ENCODE data around the gene LARGE1. TPM values are rescaled to one million over a fixed set of nuclear protein-coding genes. Genes with fewer than 3 reads are reported as not detected.

The LARGE1 gene
- total RNA-seq, 1 experiment from 2014 or later = 23.5 TPM

DNA sequence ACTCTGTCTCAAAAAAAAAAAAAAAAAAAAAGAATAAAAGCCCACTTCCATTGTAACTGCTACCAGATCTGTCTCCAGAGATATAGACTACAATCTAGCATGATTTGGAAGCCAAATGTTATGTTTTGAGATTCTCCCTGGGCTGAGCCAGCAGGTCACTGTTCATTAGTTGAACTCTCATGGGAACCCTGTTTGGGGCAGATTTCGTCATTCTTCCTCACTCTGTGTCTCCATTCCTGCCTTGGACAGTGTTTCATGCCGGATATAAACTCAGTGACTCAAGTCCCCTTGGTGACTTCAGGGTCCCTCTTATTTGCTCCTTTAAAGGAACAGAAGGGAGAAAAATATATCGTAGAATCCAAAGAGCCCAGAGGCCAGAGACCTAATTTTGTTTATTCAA, 378.1 kb downstream of the LARGE1 start:
- Histone ChIP-seq H3K4me1 (no peaks in the 10 kb centered on the region), H3K27ac (no peak overlapping the region), H3K36me3 (no peaks in the 10 kb centered on the region), H3K9me3 (replicated peaks) (no peaks in the 10 kb centered on the region), H3K4me3 (no peak overlapping the region), H3K27me3 (no peaks in the 10 kb centered on the region)
- no peak for DNase-seq

DNA sequence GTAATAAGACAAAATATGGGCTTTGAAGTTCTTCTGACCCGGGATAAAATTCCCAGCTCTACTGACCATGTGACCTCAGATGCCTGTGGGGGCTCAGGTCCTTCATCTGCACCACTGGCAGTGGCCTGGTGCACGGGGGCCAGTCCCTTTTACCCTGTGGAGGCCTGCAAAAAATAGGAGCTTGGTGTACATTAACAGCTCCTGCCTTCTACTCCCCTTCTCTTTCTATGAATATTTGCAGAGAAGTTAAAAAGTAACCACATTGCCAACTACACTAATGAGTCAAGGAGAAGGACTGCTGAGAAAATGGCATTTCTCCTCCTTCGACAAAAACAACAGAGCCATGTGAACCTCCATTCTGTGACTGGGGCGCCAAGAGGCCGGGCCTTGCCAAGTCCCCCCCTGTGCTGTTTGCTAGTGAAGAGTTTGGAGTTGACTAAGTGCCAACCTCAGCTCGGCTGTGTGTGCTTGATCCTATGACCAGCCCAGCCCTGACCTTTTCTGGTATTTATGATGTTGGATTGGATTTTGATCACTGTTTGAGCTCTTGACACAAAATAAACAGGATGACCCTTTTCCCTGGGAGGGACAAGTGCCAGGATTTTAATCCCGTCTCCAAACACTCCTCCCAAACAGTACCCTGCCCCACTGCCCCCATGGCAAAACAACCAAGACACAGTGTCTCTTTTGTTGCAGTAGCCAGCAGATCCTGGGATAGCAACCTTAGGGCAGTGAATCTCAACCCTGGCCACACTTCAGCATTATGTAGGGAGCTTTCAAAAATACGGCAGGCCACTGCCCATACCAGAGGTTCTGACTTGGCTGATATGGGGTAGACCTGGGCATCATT, 380.1 kb downstream of the LARGE1 start:
- DNase-seq = no peak
- no peak overlapping the region for H3K4me3 ChIP-seq
- H3K36me3 ChIP-seq = no peaks in the 10 kb centered on the region
- no peaks in the 10 kb centered on the region for H3K4me1 ChIP-seq
- no peaks in the 10 kb centered on the region for H3K9me3 ChIP-seq (replicated peaks)
- no peaks in the 10 kb centered on the region for H3K27me3 ChIP-seq
- H3K27ac ChIP-seq = no peak overlapping the region

- H3K9me3 ChIP-seq (replicated peaks) = no peaks in the 10 kb centered on the region
- H3K36me3 ChIP-seq = no peaks in the 10 kb centered on the region
- no peak overlapping the region for H3K27ac ChIP-seq
- H3K4me3 ChIP-seq = no peak overlapping the region
- DNase-seq = no peak
- no peaks in the 10 kb centered on the region for H3K27me3 ChIP-seq
- no peaks in the 10 kb centered on the region for H3K4me1 ChIP-seq
Observed at GRCh38 chr22:33539202-33539901, 380.9 kb downstream of the LARGE1 start.

DNA sequence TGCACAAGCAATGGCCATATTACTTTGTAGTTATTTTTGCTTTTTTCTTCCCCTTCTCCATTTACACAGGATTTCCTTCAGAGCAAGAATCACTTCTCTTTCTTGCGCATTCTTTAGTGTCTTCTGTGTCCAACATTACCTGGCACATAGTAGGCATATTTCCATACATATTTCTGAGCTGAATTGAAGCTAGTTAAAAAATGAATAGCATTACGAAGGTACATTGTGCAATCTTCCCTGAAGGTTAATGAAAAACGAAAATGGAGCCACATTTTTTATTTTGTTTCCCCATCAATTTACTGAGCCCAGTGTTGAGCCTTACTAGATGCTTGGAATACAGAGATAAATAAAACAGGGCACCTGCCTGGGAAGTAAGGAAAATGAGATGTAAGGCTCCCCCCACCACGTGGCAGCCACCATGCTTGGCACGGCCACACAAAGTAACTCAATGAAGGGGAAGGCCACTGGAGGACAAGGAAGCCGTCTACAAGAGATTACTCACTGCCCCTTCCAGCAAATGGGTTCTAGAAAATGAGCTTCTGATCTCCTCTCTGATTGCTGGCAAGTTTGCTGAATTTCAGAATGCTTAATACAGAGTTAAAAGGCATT, 381.9 kb downstream of the LARGE1 start:
- no peaks in the 10 kb centered on the region for H3K9me3 ChIP-seq (replicated peaks)
- no peaks in the 10 kb centered on the region for H3K36me3 ChIP-seq
- H3K27ac ChIP-seq = no peak overlapping the region
- H3K27me3 ChIP-seq = no peaks in the 10 kb centered on the region
- no peaks in the 10 kb centered on the region for H3K4me1 ChIP-seq
- no peak overlapping the region for H3K4me3 ChIP-seq
- DNase-seq = no peak

GRCh38 chr22:33537059-33537458, 383.2 kb downstream of the LARGE1 start:
- no peak overlapping the region for H3K27ac ChIP-seq
- no peaks in the 10 kb centered on the region for H3K4me1 ChIP-seq
- no peak for DNase-seq
- H3K36me3 ChIP-seq = no peaks in the 10 kb centered on the region
- no peaks in the 10 kb centered on the region for H3K9me3 ChIP-seq (replicated peaks)
- no peaks in the 10 kb centered on the region for H3K27me3 ChIP-seq
- no peak overlapping the region for H3K4me3 ChIP-seq

- H3K27me3 ChIP-seq = no peaks in the 10 kb centered on the region
- H3K9me3 ChIP-seq (replicated peaks) = no peaks in the 10 kb centered on the region
- H3K27ac ChIP-seq = no peak overlapping the region
- no peak for DNase-seq
- no peak overlapping the region for H3K4me3 ChIP-seq
- no peaks in the 10 kb centered on the region for H3K4me1 ChIP-seq
- no peaks in the 10 kb centered on the region for H3K36me3 ChIP-seq
Observed at GRCh38 chr22:33535937-33536875, 384.1 kb downstream of the LARGE1 start.

- H3K27me3 ChIP-seq = no peaks in the 10 kb centered on the region
- no peaks in the 10 kb centered on the region for H3K36me3 ChIP-seq
- H3K9me3 ChIP-seq (replicated peaks) = no peaks in the 10 kb centered on the region
- no peak overlapping the region for H3K4me3 ChIP-seq
- H3K4me1 ChIP-seq = peaks cover 7% of the 10 kb centered on the region
- no peak overlapping the region for H3K27ac ChIP-seq
- no peak for DNase-seq
Observed at GRCh38 chr22:33529424-33530113, 390.7 kb downstream of the LARGE1 start.

DNA sequence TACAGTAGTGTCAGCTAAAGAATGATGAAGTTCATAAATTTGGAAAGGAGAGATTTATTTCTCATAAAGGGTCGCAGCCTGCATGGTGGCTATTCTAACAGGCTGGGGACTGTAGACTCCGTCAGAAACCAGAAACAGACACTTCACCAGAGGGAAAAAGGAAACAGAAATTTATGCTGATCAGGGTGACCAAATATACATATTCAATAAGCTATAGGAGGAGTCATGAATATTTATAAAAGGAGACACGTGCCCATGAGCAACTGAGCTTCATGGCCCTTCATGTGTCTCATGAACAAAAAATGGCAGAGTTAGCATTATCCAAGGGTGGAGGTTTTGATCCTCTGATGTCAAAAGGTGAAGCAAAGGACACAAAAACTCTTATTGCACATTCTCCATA, 392.1 kb downstream of the LARGE1 start:
- no peak for DNase-seq
- no peaks in the 10 kb centered on the region for H3K36me3 ChIP-seq
- no peak overlapping the region for H3K27ac ChIP-seq
- H3K4me1 ChIP-seq = peaks cover 7% of the 10 kb centered on the region
- no peaks in the 10 kb centered on the region for H3K9me3 ChIP-seq (replicated peaks)
- H3K4me3 ChIP-seq = no peak overlapping the region
- H3K27me3 ChIP-seq = no peaks in the 10 kb centered on the region

- no peaks in the 10 kb centered on the region for H3K9me3 ChIP-seq (replicated peaks)
- DNase-seq = no peak
- no peaks in the 10 kb centered on the region for H3K27me3 ChIP-seq
- no peak overlapping the region for H3K27ac ChIP-seq
- H3K4me3 ChIP-seq = no peak overlapping the region
- H3K36me3 ChIP-seq = no peaks in the 10 kb centered on the region
- peaks cover 7% of the 10 kb centered on the region for H3K4me1 ChIP-seq
Observed at GRCh38 chr22:33526434-33527107, 393.7 kb downstream of the LARGE1 start.

DNA sequence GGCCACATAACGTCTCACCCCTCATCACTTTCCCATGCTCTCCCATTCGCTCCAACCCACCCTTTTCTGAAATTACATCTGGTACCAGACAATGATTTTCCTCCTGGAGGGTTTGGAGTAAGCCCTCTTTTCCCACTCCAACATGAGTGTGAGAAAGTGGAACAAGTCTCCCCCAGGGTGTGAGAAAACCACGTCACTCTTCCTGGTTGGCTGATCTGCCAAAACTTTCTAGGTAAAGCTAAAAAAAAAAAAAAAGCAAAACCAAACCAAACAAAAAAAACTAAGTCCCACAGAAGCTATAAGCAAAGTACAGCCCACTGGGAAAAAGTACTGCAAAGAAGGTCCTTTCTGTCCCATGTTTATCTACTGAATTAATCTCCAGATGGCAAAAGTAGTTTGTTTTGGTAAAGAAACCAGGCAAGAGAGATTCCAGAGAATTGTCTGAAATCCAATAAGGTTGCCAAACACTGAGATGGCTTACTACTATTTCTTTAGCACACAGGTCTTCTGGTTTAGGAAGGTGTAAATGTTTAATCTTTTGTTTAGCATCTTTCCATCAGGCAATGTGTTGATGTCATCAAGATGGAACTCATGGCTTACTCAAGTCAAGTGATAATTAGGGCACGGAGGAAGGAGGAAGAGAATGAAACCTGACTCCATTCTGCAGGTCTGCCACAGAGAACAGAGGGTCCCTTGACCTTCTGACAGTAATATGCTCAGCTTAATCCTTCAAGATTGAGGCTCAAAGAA, 395.6 kb downstream of the LARGE1 start:
- Histone ChIP-seq H3K36me3 (no peaks in the 10 kb centered on the region), H3K9me3 (replicated peaks) (no peaks in the 10 kb centered on the region), H3K27me3 (no peaks in the 10 kb centered on the region), H3K4me3 (no peak overlapping the region), H3K4me1 (peaks cover 7% of the 10 kb centered on the region), H3K27ac (no peak overlapping the region)
- DNase-seq = peak in 1 of 2 experiments; percentile 32

DNA sequence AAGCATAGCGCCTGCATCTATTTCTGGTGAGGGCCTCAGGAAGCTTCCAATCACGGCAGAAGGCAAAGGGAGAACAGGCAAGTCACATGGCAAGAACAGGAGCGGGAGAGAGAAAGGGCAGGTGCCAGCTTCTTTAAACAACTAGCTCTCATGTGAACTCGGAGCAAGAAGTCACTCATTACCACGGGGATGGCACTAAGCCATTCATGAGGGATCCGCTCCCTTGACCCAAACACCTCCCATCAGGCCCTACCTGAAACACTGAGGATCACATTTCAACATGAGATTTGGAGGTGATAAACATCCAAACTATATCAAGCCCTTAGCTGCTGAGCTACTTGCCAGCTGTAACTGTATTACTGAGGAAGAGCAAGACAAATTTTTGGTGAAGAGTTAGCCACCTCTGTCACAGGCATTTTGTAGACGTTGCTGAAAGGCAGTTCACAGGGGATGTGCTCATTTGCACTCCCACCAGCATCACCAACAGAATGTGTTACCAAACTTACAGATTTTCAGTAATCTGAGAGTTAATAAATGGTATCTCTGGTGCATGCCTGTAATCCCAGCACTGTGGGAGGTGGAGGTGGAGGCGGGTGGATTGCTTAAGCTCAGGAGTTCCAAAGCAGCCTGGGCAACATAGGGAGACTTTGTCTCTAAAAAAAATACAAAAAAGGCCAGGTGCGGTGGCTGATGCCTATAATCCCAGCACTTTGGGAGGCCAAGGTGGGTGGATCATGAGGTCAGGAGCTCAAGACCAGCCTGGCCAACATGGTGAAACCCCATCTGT, 398.2 kb downstream of the LARGE1 start:
- DNase-seq = no peak
- Histone ChIP-seq H3K4me3 (no peak overlapping the region), H3K27me3 (no peaks in the 10 kb centered on the region), H3K36me3 (no peaks in the 10 kb centered on the region), H3K27ac (no peak overlapping the region), H3K9me3 (replicated peaks) (no peaks in the 10 kb centered on the region), H3K4me1 (peaks cover 7% of the 10 kb centered on the region)

DNA sequence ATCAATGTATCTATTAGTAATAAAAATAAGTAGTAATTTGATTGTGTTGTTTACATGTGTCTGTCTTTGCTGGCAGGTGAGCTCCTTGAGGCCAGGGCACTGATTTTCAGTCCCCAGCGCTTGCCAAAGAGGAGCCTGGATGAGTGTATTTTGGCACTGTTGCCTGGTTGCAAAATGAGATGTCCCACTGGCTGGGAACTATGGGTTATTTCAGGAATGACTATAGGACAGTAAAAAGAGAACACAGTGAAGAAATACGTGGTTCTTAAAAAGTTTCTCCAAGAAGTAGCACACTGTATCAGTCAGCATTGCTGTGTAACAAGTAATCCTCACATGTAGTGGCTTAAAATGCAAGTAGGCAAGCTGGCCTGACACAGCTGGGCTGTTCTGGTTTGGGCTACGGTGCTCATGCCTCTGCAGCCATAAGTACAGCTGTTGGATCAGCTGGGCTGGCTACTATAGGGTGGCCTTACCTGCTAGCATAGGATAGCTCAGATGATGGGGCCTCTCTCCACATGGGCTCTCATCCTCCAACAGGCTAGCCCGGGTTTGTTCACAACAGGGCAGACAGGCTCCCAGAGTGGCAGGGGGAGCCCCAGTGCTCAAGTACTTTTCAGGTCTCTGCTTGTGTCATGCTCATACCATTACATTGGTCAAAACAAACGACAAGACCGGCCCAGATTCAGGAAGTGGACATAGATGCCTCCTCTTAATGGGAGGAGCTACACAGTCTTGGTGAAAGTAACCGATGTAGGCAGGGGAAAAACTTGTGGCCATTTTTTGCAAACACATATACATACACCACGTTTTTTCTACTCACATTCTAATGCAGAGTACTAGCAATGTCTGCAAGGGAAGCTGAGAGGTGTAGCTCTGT, 399.1 kb downstream of the LARGE1 start:
- peaks cover 7% of the 10 kb centered on the region for H3K4me1 ChIP-seq
- no peak for DNase-seq
- H3K36me3 ChIP-seq = no peaks in the 10 kb centered on the region
- no peaks in the 10 kb centered on the region for H3K27me3 ChIP-seq
- H3K27ac ChIP-seq = no peak overlapping the region
- H3K9me3 ChIP-seq (replicated peaks) = no peaks in the 10 kb centered on the region
- no peak overlapping the region for H3K4me3 ChIP-seq

Measured in SJCRH30 (cell line).